ENCODE data around the gene SKOR2. TPM values are rescaled to one million over a fixed set of nuclear protein-coding genes. Genes with fewer than 3 reads are reported as not detected.

Gene SKOR2
- total and polyA plus RNA-seq, 9 of the 15 experiments (the other 6 are each of a cell fraction or from before 2014, with no cell fraction given) = not detected

DNA sequence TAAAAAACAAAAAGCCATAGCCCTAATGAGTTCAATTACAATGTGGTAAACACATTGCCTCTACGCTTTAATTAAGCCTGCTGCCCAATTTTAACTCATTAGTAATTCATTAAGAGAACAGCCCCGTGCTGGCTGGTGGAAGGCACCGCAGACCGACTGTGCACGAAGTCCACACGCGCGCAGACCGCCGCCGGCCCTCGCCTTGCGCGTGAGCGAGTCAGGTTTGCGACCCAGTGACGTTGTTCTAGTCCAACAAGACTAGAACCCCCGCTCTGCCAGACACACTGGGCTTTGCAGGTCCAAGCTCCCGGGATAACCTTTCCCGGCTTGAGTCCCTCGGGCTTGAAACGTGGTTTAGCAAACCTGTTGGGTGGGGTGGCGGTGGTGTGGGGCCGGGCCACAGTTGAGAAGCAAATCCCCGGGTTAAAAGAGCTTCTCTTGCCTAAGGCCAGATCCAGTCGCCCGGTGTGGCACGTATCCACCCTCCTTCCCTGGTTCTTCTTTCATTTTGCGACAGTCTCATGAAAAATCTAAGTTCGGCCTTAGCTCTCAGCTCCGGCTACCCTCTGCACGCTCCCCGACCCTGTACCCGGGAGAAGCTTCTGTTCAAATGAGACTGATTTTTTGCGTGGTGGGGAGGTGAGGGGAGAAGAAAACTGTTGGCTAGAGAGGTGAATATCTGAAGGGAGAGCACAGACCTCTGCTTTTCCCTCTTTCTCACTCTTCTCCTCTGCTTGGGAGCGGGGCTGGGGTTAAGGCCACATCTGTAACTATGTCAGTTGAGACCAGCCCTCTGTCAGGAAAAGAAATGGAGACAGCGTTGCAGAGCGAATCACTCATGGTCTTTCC lies 11.1 kb upstream of the SKOR2 start:
- Histone ChIP-seq H3K4me1 (replicated peaks in 1 of 2; ENCODE audit: control insufficient read depth in 2 of 2, insufficient read depth in 2 of 2, low read length in 2 of 2) (peaks cover 0 to 10% of the 10 kb centered on the region in 2 experiments; a peak in 2 of 5 replicates), H3K79me2 (ENCODE audit: control insufficient read depth, insufficient read depth, low read length) (no peaks in the 10 kb centered on the region), H2AFZ (ENCODE audit: low read depth, low read length) (no peak overlapping the region), H3K9me3 (replicated peaks; ENCODE audit: control insufficient read depth, insufficient read depth, low read depth, low read length) (no peaks in the 10 kb centered on the region), H3K27me3 (ENCODE audit: control insufficient read depth in 2 of 2, insufficient read depth in 2 of 2, low read length in 2 of 2) (peaks cover 0 to 23% of the 10 kb centered on the region in 2 experiments; a peak in 2 of 5 replicates), H3K4me3 (no peak overlapping the region), H3K9ac (ENCODE audit: insufficient read depth in 1 of 2, low read depth in 2 of 2, low read length in 2 of 2) (no peak overlapping the region), H3K27ac (ENCODE audit: extremely low read depth, low read depth, low read length) (no peak overlapping the region), H3K9me1 (ENCODE audit: control insufficient read depth, insufficient read depth, low read length) (no peaks in the 10 kb centered on the region), H3K36me3 (ENCODE audit: control insufficient read depth, insufficient read depth, low read length) (no peaks in the 10 kb centered on the region), H4K20me1 (replicated peaks; ENCODE audit: control insufficient read depth, insufficient read depth, low read length) (no peaks in the 10 kb centered on the region), H3K4me2 (ENCODE audit: insufficient read depth, low read length) (no peak overlapping the region)
- in situ Hi-C loops (cut with MboI) = no loop called here
- DNase-seq (ENCODE audit: extremely low read depth in 1 of 4, low spot score in 3 of 4) = no peak
- BruUV-seq (replicated peaks) = no TSS peak
- no peak for ATAC-seq
- intact Hi-C loops (cut with micrococcal nuclease) = no loop called here
- TF ChIP-seq OTX1 (CRISPR knock-in tag; IDR thresholded peaks at IDR 0.05) (no peak), PTTG1 (tag; IDR thresholded peaks at IDR 0.05; ENCODE audit: low read depth) (no peak), ZNF212 (CRISPR knock-in tag; IDR thresholded peaks at IDR 0.05) (no peak), BRD9 (IDR thresholded peaks at IDR 0.05; ENCODE audit: low read depth, partially characterized antibody) (no peak), ZC3H11A (IDR thresholded peaks at IDR 0.05; ENCODE audit: low read depth, low read length) (no peak), BCLAF1 (IDR thresholded peaks at IDR 0.05; ENCODE audit: borderline replicate concordance in 1 of 2, control insufficient read depth in 1 of 2, low read depth in 2 of 2, low read length in 1 of 2) (no peak), STAG1 (CRISPR knock-in tag; IDR thresholded peaks at IDR 0.05; ENCODE audit: borderline replicate concordance) (no peak), PTBP1 (IDR thresholded peaks at IDR 0.05; ENCODE audit: low read depth, low read length) (no peak), HMGN3 (IDR thresholded peaks at IDR 0.05; ENCODE audit: borderline replicate concordance, extremely low read depth, insufficient read length, low read depth, low read length) (no peak)
- TF ChIP-seq, protein P1, sequence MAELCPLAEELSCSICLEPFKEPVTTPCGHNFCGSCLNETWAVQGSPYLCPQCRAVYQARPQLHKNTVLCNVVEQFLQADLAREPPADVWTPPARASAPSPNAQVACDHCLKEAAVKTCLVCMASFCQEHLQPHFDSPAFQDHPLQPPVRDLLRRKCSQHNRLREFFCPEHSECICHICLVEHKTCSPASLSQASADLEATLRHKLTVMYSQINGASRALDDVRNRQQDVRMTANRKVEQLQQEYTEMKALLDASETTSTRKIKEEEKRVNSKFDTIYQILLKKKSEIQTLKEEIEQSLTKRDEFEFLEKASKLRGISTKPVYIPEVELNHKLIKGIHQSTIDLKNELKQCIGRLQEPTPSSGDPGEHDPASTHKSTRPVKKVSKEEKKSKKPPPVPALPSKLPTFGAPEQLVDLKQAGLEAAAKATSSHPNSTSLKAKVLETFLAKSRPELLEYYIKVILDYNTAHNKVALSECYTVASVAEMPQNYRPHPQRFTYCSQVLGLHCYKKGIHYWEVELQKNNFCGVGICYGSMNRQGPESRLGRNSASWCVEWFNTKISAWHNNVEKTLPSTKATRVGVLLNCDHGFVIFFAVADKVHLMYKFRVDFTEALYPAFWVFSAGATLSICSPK (IDR thresholded peaks at IDR 0.05; ENCODE audit: borderline replicate concordance) = no peak
- CTCF ChIA-PET (ENCODE audit: low intra/inter-chr PET ratio) = no interaction called here
- WGBS (ENCODE audit: insufficient coverage, low coverage, missing lambda C conversion rate) = 12% methylated on average over 17 of the region's 38 CpGs
- POLR2A ChIA-PET = no interaction called here
- no peak for FAIRE-seq
